HL-60/S4 treated with phorbol 12-myristate 13-acetate at 8.2 ng/mL for 4 days and 3 days (cell line): ENCODE measurements around the gene KCNK10.

ENCODE experiments used
- in situ Hi-C: fragments of 300-500 bp; cut with MboI; formaldehyde crosslinking; loops from 2 replicates; pipeline ENCODE4 v1.15.0; 2022; ENCODE audit warnings: low sequenced_read_pairs

KCNK10 gene

GRCh38 chr14:88322504-88323085 is 474 bp downstream of the KCNK10 start:
- in situ Hi-C loops: no loop called here

GRCh38 chr14:88321692-88322503 is 1.2 kb downstream of the KCNK10 start:
- in situ Hi-C loops: no loop called here

GRCh38 chr14:88318406-88318805 is 4.7 kb downstream of the KCNK10 start:
- in situ Hi-C loops: no loop called here

GRCh38 chr14:88316521-88316920 is 6.5 kb downstream of the KCNK10 start:
- in situ Hi-C loops: no loop called here

- in situ Hi-C loops: no loop called here
Observed at GRCh38 chr14:88312257-88312656, 10.8 kb downstream of the KCNK10 start.

- in situ Hi-C loops: no loop called here
Observed at GRCh38 chr14:88311780-88312179, 11.3 kb downstream of the KCNK10 start.

GRCh38 chr14:88310449-88310848 is 12.6 kb downstream of the KCNK10 start:
- in situ Hi-C loops: no loop called here

GRCh38 chr14:88310021-88310420 is 13.0 kb downstream of the KCNK10 start:
- in situ Hi-C loops: no loop called here

GRCh38 chr14:88305528-88306322 is 17.3 kb downstream of the KCNK10 start:
- in situ Hi-C loops: no loop called here

GRCh38 chr14:88303041-88303440 is 20.0 kb downstream of the KCNK10 start:
- in situ Hi-C loops: no loop called here

GRCh38 chr14:88301381-88301780 is 21.7 kb downstream of the KCNK10 start:
- in situ Hi-C loops: no loop called here

- in situ Hi-C loops: no loop called here
Observed at GRCh38 chr14:88300817-88301216, 22.3 kb downstream of the KCNK10 start.

- in situ Hi-C loops: no loop called here
Observed at GRCh38 chr14:88299865-88300530, 23.1 kb downstream of the KCNK10 start.

GRCh38 chr14:88297306-88297705 is 25.8 kb downstream of the KCNK10 start:
- in situ Hi-C loops: no loop called here

GRCh38 chr14:88296351-88296750 is 26.7 kb downstream of the KCNK10 start:
- in situ Hi-C loops: no loop called here

GRCh38 chr14:88289996-88290395 is 33.1 kb downstream of the KCNK10 start:
- in situ Hi-C loops: no loop called here

- in situ Hi-C loops: no loop called here
Observed at GRCh38 chr14:88289234-88289633, 33.8 kb downstream of the KCNK10 start.

GRCh38 chr14:88286309-88286708 is 36.8 kb downstream of the KCNK10 start:
- in situ Hi-C loops: no loop called here

GRCh38 chr14:88281447-88281846 is 41.6 kb downstream of the KCNK10 start:
- in situ Hi-C loops: no loop called here

GRCh38 chr14:88276923-88277596 is 46.0 kb downstream of the KCNK10 start:
- in situ Hi-C loops: no loop called here
